ENCODE data around the gene GPAT2. TPM values are rescaled to one million over a fixed set of nuclear protein-coding genes. Genes with fewer than 3 reads are reported as not detected.
"Not testable (repeated sequence)": the region's sequence is repeated elsewhere in the genome, so short reads cannot be mapped to it uniquely, and the experiment has no call there.

The GPAT2 gene, protein sequence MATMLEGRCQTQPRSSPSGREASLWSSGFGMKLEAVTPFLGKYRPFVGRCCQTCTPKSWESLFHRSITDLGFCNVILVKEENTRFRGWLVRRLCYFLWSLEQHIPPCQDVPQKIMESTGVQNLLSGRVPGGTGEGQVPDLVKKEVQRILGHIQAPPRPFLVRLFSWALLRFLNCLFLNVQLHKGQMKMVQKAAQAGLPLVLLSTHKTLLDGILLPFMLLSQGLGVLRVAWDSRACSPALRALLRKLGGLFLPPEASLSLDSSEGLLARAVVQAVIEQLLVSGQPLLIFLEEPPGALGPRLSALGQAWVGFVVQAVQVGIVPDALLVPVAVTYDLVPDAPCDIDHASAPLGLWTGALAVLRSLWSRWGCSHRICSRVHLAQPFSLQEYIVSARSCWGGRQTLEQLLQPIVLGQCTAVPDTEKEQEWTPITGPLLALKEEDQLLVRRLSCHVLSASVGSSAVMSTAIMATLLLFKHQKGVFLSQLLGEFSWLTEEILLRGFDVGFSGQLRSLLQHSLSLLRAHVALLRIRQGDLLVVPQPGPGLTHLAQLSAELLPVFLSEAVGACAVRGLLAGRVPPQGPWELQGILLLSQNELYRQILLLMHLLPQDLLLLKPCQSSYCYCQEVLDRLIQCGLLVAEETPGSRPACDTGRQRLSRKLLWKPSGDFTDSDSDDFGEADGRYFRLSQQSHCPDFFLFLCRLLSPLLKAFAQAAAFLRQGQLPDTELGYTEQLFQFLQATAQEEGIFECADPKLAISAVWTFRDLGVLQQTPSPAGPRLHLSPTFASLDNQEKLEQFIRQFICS
- 1 to 10 TPM; 1.4 to 3.7 (median 2.7) TPM for total RNA-seq

- H3K36me3 ChIP-seq; H3K4me1 ChIP-seq; in situ Hi-C loops (cut with MboI; ENCODE audit: low pct_ligation_motif_present in 1 of 4, low pct_unique_long_range_greater_than_20kb in 1 of 4, low sequenced_read_pairs in 3 of 4); intact Hi-C loops (cut with DNase I; ENCODE audit: low total_unique reads); DNase-seq; H3K27me3 ChIP-seq; H3K27ac ChIP-seq; H3K9me3 ChIP-seq; H3K4me3 ChIP-seq: not testable (repeated sequence)
- WGBS, 2 donors (ENCODE audit: low coverage in 1 of 2), result no CpG with 5 or more reads among the region's 34 CpGs
Measured at GRCh38 chr2:96034792-96035191, at the start of gene GPAT2. TSS of gene GPAT2 (minus strand) at chr2:96034916. CDS start at chr2:96032359, 2,557 bp downstream.

- no peaks in the 10 kb centered on the region for H3K36me3 ChIP-seq
- H3K27ac ChIP-seq, result no peak overlapping the region
- DNase-seq, result no peak
- in situ Hi-C loops (cut with MboI; ENCODE audit: low pct_ligation_motif_present in 1 of 4, low pct_unique_long_range_greater_than_20kb in 1 of 4, low sequenced_read_pairs in 3 of 4) (no loop called here), intact Hi-C loops (cut with DNase I; ENCODE audit: low total_unique reads) (no loop called here)
- TF ChIP-seq EP300 (IDR thresholded peaks at IDR 0.05; ENCODE audit: low read depth) (no peak), POLR2AphosphoS5 (IDR thresholded peaks at IDR 0.05) (no peak), POLR2A (IDR thresholded peaks at IDR 0.05) (no peak), CTCF (IDR thresholded peaks at IDR 0.05) (no peak)
- 84 to 100% methylated on average over 1 to 20 of the region's 22 CpGs for WGBS, 2 donors (ENCODE audit: low coverage in 1 of 2)
- H3K27me3 ChIP-seq, result peaks cover 5% of the 10 kb centered on the region
- H3K4me1 ChIP-seq, result no peaks in the 10 kb centered on the region
- H3K4me3 ChIP-seq, result no peak overlapping the region
- no peaks in the 10 kb centered on the region for H3K9me3 ChIP-seq
Measured at GRCh38 chr2:96083989-96084857, 49.5 kb upstream of the GPAT2 start.

- H3K36me3 ChIP-seq, result no peaks in the 10 kb centered on the region
- TF ChIP-seq POLR2A (IDR thresholded peaks at IDR 0.05) (no peak), POLR2AphosphoS5 (IDR thresholded peaks at IDR 0.05) (no peak), CTCF (IDR thresholded peaks at IDR 0.05) (no peak), EP300 (IDR thresholded peaks at IDR 0.05; ENCODE audit: low read depth) (no peak)
- no peaks in the 10 kb centered on the region for H3K4me1 ChIP-seq
- DNase-seq, result no peak
- H3K27ac ChIP-seq, result no peak overlapping the region
- intact Hi-C loops (cut with DNase I; ENCODE audit: low total_unique reads) (no loop called here), in situ Hi-C loops (cut with MboI; ENCODE audit: low pct_ligation_motif_present in 1 of 4, low pct_unique_long_range_greater_than_20kb in 1 of 4, low sequenced_read_pairs in 3 of 4) (no loop called here)
- H3K27me3 ChIP-seq, result peaks cover 6% of the 10 kb centered on the region
- no peaks in the 10 kb centered on the region for H3K9me3 ChIP-seq
- WGBS, 2 donors (ENCODE audit: low coverage in 1 of 2), result 66 to 80% methylated on average over 2 to 9 of the region's 9 CpGs
- no peak overlapping the region for H3K4me3 ChIP-seq
Measured at GRCh38 chr2:96083064-96083939, 48.6 kb upstream of the GPAT2 start.
